Gastrocnemius medialis (tissue), 4 donors: Measurements from ENCODE around the gene MYOD1. TPM values are rescaled to one million over a fixed set of nuclear protein-coding genes. Genes with fewer than 3 reads are reported as not detected.

ENCODE experiments used
- ATAC-seq, 2 donors: fragments of 150-250 bp; one replicate each; pipeline ENCODE4 v1.9.1; 2016
- DNase-seq, 2 donors: peaks; one replicate each; pipeline ENCODE4 v3.0.0-alpha.2; 2019
- H3K27ac ChIP-seq, 4 donors: fragments of 200-600 bp; sonication (generic); 1 replicate in 1 of 4; 2 replicates in 3 of 4; pipeline ENCODE4 v1.5.1; 2016 to 2018; ENCODE audit warnings: mild to moderate bottlenecking in 2 of 4, moderate library complexity in 1 of 4
- H3K27me3 ChIP-seq, 3 donors: fragments of 200-600 bp; sonication (generic) in 2 of 3; 1 replicate in 1 of 3; 2 replicates in 2 of 3; pipeline versions ENCODE4 v1.5.1 to v1.6.0; 2016 to 2019; ENCODE audit warnings: mild to moderate bottlenecking in 1 of 3, moderate library complexity in 1 of 3
- H3K36me3 ChIP-seq, 2 donors: fragments of 200-600 bp; sonication (generic) in 1 of 2; one replicate each; pipeline ENCODE4 v1.5.1; 2017 to 2018
- H3K4me1 ChIP-seq, 2 donors: fragments of 200-600 bp; sonication (generic) in 1 of 2; one replicate each; pipeline ENCODE4 v1.5.1; 2016 to 2017; ENCODE audit warnings: mild to moderate bottlenecking in 2 of 2
- H3K4me3 ChIP-seq, 4 donors: fragments of 200-600 bp; sonication (generic) in 3 of 4; 1 replicate in 1 of 4; 2 replicates in 3 of 4; pipeline ENCODE4 v1.5.1; 2016 to 2019; ENCODE audit warnings: mild to moderate bottlenecking in 2 of 4
- H3K9me3 ChIP-seq, 3 donors: fragments of 200-600 bp; sonication (generic) in 2 of 3; 1 replicate in 1 of 3; 2 replicates in 2 of 3; pipeline ENCODE4 v1.5.1; 2016 to 2019
- CTCF ChIP-seq, 5 experiments: fragments of 450-650 bp in 3 of 5; fragments of 200-600 bp in 2 of 5; sonication (generic) in 2 of 5; IDR thresholded peaks in 4 of 5; conservative IDR thresholded peaks in 1 of 5; 1 replicate in 4 of 5; 2 replicates in 1 of 5; pipeline ENCODE4 v1.5.1; 2016 to 2019; ENCODE audit warnings: antibody characterized with exemption in 5 of 5, mild to moderate bottlenecking in 3 of 5, moderate library complexity in 3 of 5
- POLR2A ChIP-seq, 2 donors: fragments of 450-650 bp; IDR thresholded peaks; one replicate each; pipeline ENCODE4 v1.6.1; 2017; ENCODE audit warnings: antibody characterized with exemption in 2 of 2, mild to moderate bottlenecking in 2 of 2, moderate library complexity in 2 of 2
- in situ Hi-C, 4 donors: fragments of 200-750 bp; cut with MboI; loops; one replicate each; pipeline versions ENCODE4 v1.15.0 to v1.8.0; 2017; ENCODE audit warnings: low sequenced_read_pairs in 4 of 4
- intact Hi-C: fragments of 100-400 bp; cut with DNase I; formaldehyde crosslinking; loops from one replicate; pipeline ENCODE4 v1.15.1; 2023; ENCODE audit warnings: low total_unique reads
- total RNA-seq, 4 donors: library from RNA; depleted of rRNA; stranded (reverse); fragments of >200 nt; gene quantifications; one replicate each; pipeline versions ENCODE4 v1.1.0 to v1.2.3, GENCODE V29; 2016

Gene MYOD1
- total RNA-seq, 4 donors from 2014 or later: 3.5 to 20.6 (median 10.4) TPM

GRCh38 chr11:17687946-17688670 is 31.3 kb upstream of the MYOD1 start:
- TF ChIP-seq POLR2A (IDR thresholded peaks at IDR 0.05) (peak; percentile 26 to 33), CTCF (IDR thresholded peaks at IDR 0.05 in 4 of 5, conservative IDR thresholded peaks at IDR 0.05 in 1 of 5) (no peak)
- H3K27me3 ChIP-seq: no peaks in the 10 kb centered on the region
- peak overlapping the region; percentile 80 to 87 (median 82) for H3K27ac ChIP-seq
- H3K36me3 ChIP-seq: no peaks in the 10 kb centered on the region
- in situ Hi-C loops (loop anchor here in 1 of 4 donors (25.0 kb wide), 1 partner anchor 301 kb away; the partner anchor contains the start of gene KCNJ11), intact Hi-C loops (loop anchor here (1.0 to 10.0 kb wide), 4 partner anchors 11 to 303 kb away; partner anchors contain the start of gene KCNJ11)
- peak; percentile 67 to 80 for ATAC-seq
- DNase-seq: peak; percentile 80 to 95
- H3K9me3 ChIP-seq: no peaks in the 10 kb centered on the region
- peaks cover 59 to 69% of the 10 kb centered on the region in 2 donors for H3K4me1 ChIP-seq
- H3K4me3 ChIP-seq: no peak overlapping the region

GRCh38 chr11:17691550-17691949 is 27.8 kb upstream of the MYOD1 start:
- no peaks in the 10 kb centered on the region for H3K9me3 ChIP-seq
- DNase-seq (no peak), ATAC-seq (no peak)
- in situ Hi-C loops (loop anchor here in 1 of 4 donors (25.0 kb wide), 1 partner anchor 304 kb away; the partner anchor contains the start of gene KCNJ11), intact Hi-C loops (no loop called here)
- peak overlapping the region; percentile 19 to 62 (median 48) for H3K27ac ChIP-seq
- no peaks in the 10 kb centered on the region for H3K27me3 ChIP-seq
- no peaks in the 10 kb centered on the region for H3K36me3 ChIP-seq
- H3K4me1 ChIP-seq: peaks cover 46 to 60% of the 10 kb centered on the region in 2 donors
- no peak overlapping the region for H3K4me3 ChIP-seq
- TF ChIP-seq CTCF (IDR thresholded peaks at IDR 0.05 in 4 of 5, conservative IDR thresholded peaks at IDR 0.05 in 1 of 5): no peak
- no peak for TF ChIP-seq POLR2A (IDR thresholded peaks at IDR 0.05)

- intact Hi-C loops (no loop called here), in situ Hi-C loops (loop anchor here in 1 of 4 donors (25.0 kb wide), 1 partner anchor 305 kb away; the partner anchor contains the start of gene KCNJ11)
Observed at GRCh38 chr11:17691976-17692375, 27.4 kb upstream of the MYOD1 start.

GRCh38 chr11:17692931-17693330 is 26.4 kb upstream of the MYOD1 start:
- in situ Hi-C loops: loop anchor here in 1 of 4 donors (25.0 kb wide), 1 partner anchor 306 kb away; the partner anchor contains the start of gene KCNJ11
- no peak overlapping the region for H3K4me3 ChIP-seq
- ATAC-seq: no peak
- H3K36me3 ChIP-seq: no peaks in the 10 kb centered on the region
- no peak for DNase-seq
- intact Hi-C loops: no loop called here
- no peaks in the 10 kb centered on the region for H3K27me3 ChIP-seq
- TF ChIP-seq POLR2A (IDR thresholded peaks at IDR 0.05) (no peak), CTCF (IDR thresholded peaks at IDR 0.05 in 4 of 5, conservative IDR thresholded peaks at IDR 0.05 in 1 of 5) (no peak)
- peaks cover 46 to 57% of the 10 kb centered on the region in 2 donors for H3K4me1 ChIP-seq
- H3K9me3 ChIP-seq: no peaks in the 10 kb centered on the region
- H3K27ac ChIP-seq: peak overlapping the region; percentile 42 to 62 (median 48)

More at GRCh38 chr11:17691976-17692375, 27.4 kb upstream of the MYOD1 start:
- no peak overlapping the region for H3K4me3 ChIP-seq
- DNase-seq: no peak
- no peaks in the 10 kb centered on the region for H3K27me3 ChIP-seq
- H3K9me3 ChIP-seq: no peaks in the 10 kb centered on the region
- no peaks in the 10 kb centered on the region for H3K36me3 ChIP-seq
- no peak for TF ChIP-seq POLR2A (IDR thresholded peaks at IDR 0.05)
- no peak for TF ChIP-seq CTCF (IDR thresholded peaks at IDR 0.05 in 4 of 5, conservative IDR thresholded peaks at IDR 0.05 in 1 of 5)
- peak overlapping the region; percentile 19 to 62 (median 48) for H3K27ac ChIP-seq
- no peak for ATAC-seq
- peaks cover 46 to 60% of the 10 kb centered on the region in 2 donors for H3K4me1 ChIP-seq
